Measurements from ENCODE around the gene NUDT16.

DNA sequence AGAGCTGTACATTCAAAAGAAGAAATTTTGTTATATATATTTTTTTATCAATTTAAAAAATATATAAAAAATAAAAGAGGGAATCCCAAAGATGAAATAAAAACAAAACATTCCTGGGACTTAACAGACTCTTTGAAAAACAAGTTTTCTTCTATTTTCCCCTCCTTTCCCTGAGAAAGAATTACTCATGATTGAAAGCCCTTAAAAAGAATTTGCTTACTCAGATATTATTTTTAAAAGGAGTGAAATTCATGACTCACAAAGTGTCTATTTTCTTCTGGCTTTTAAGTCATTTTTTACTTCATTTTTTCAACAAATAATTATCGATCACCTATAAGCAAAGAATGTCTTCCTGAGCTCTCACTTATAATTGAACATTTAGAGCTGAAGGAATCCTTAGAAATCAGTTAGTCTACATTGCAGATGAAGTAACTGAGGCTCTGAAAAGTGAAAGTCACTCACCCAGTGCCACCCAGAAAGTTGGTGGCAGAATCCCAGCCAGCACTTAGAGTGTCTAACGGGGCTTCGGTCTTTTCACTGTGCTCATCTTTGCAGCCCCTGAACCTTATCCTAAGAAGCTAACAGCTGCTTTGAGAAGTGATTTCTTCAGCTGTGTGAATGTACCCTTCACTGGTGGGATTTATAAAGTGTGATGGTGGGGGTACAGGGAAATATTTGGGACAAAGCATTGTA lies 42.5 kb upstream of the NUDT16 start:
- TF ChIP-seq POLR2AphosphoS5 (IDR thresholded peaks at IDR 0.05; ENCODE audit: borderline replicate concordance, low read depth, low read length) (no peak), FOXP2 (optimal IDR thresholded peaks at IDR 0.05; ENCODE audit: control extremely low read depth, extremely low read length, insufficient read depth) (no peak)
